Endothelial cell of hepatic sinusoid (primary cell): Measurements from ENCODE around the gene CNOT8.
"Not testable (repeated sequence)": the region's sequence is repeated elsewhere in the genome, so short reads cannot be mapped to it uniquely, and the experiment has no call there.

Source experiments
- in situ Hi-C: cut with HindIII; loops from 2 replicates; pipeline ENCODE4 v1.10.0; 2017; ENCODE audit warnings: low sequenced_read_pairs

Gene CNOT8

DNA sequence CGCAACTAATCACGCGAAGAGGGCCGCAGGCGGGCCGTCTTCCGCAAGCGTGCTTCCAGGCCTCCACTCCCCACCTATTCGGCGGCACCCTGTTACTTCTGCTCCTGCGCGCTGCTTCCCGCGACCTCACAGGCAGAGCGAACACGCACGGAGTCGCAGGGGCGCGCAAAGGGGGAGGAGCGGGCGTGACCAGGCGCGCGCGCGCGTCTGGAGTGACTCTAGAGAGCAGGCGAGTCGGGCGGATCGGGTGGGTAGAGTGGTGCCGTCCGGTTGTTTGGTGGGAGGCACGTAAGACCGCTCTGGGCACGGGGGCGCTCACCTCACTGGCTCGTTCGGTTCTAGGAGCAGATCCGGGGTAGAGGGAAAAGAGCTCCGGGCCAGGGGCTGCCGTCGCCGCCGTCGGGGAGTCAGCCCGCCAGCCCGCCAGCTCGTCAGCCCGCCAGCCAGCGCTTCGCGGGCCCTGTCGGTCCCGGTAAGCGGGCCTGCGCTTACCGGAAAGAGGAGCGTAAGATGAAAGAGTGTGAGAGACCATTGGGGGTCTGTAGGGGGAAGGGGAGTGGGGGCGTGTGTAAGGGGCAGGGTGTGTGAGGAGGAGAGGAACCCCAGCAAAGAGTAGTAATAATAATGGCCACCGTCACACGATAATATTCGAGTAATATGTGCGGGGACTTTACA is at the start of gene CNOT8:
TSS of gene CNOT8 (plus strand) at position 331 of the 675 bp plus-strand sequence. CDS start 4,652 bp downstream, outside the sequence.
- in situ Hi-C loops = no loop called here

DNA sequence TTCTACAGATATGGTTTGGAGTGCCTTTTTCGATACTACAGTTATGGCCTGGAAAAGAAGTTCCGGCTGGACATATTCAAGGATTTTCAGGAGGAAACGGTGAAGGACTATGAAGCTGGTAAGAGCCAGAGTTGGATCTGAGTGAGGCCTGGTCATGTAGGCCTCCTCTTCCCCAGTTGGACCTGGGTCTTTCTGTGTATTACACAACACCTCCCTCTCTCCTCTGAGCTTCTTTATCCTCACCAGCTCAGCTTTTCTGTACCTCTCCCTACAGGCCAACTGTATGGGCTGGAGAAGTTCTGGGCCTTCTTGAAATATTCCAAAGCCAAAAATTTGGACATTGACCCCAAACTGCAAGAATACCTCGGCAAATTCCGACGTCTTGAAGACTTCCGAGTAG is 47.2 kb upstream of the CNOT8 start:
- in situ Hi-C loops = no loop called here

DNA sequence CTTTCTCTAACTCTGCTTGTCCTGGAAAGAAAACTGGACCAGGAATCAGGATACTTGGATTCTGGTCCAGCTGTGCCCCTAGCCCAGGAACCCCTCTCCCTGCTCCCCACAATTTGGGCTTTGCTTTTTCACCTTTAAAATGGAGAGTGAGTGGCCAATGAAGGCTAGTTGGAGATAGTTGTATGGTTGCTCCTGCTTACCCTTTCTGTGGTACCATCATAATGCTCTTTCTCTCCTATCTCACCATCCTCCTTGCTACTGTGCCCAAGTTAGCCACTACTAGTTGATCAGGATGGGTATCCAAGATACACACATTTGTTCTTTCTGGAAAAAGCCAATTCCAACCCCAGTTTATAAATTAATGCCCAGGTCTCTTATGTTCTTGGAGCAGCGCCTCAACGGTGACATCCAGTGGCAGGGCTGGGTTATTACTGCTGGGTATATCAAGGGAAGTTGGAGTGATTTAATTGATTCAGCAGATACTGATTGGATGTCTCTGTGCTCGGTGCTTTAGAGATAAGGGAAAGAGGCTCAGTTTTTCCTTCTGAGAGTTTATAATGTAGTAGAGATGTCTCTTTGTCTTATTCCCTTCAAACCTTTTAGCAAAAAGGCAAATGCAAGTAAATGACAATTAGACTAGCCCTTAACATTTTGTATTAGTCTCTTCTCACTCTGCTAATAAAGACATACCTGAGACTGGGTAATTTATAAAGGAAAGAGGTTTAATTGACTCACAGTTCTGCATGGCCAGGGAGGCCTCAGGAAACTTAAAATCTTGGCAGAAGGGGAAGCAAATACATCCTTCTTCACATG is 46.6 kb upstream of the CNOT8 start:
- in situ Hi-C loops = no loop called here

DNA sequence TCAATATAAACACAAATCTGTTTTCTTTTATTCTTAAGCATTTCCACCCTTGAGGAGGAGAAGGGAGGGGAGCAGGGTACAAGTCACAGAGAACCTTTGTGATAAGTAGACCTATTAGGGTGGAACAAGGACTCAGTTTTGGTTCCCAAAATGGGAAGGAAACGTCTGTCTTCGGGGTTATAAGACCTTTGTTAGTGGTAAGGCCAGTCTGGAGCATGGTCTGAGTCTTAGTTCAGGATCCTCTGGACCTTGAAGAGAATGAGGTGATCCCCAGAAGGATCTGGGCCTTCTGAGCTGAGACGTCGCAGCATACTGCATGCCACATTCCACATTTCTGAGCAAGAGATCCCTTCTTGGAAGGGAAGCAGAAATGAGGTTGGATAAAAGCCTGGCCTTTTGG is 45.3 kb upstream of the CNOT8 start:
- in situ Hi-C loops = no loop called here

DNA sequence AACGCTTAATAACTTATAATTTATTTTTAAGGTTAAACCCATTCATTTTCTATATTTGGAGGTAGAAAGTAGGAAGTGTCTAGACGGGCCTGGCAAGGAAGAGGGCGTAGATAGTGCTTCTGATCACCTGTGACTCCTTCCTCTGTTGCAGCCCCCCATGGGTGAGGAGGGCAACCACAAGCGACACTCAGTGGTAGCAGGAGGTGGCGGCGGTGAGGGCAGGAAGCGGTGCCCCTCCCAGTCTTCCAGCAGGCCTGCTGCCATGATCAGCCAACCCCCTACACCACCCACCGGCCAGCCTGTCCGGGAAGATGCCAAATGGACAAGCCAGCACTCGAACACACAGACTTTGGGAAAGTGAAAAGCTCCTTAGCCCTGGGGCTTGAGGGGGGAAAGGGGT is 44.7 kb upstream of the CNOT8 start:
- in situ Hi-C loops = no loop called here

DNA sequence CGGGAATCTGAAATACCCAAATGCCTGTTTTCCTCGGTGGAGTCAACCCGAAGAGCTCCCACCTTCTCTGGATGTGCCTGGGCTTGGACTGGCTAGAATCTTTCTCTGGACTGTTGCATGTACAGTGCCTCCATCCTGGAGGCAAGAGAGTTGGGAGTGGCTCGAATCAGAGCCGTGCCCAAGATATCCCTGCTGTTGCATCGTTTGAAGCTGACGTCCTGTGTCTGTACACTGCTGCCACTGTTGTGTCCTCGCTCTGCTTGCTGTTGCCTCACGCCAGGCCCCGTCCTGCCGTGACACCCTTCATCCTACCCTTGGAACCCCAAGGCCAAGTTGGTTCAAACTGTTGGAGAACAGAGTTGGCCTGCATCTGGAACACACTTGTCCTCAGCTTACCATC is 43.4 kb upstream of the CNOT8 start:
- in situ Hi-C loops = no loop called here

DNA sequence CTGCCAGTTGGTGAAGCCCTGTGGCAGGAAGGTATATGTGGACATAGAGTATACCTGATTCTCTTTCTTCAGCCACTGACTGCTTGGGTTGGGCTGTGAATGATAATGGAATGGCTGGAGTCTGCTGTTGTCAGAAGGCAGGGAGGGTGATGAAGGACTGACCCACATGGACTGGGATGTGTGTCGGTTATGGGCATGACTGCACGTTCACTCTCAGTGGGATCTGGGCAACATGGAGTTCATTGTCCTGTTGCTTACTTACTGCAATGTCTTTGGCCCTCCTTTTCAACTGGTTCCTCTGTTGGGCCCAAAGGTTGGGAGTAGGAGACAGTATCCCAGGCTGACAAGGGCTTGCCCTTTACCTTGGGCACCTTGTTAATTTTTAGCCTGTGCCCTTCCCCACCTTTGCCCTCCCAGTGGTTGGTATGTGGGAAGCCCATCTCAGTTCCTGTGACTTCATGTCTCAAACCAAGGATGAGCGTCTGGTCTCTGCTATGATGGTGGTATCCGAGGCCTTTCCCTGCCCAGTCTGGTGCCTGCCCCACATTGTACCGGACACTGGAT is 42.7 kb upstream of the CNOT8 start:
- in situ Hi-C loops = no loop called here

DNA sequence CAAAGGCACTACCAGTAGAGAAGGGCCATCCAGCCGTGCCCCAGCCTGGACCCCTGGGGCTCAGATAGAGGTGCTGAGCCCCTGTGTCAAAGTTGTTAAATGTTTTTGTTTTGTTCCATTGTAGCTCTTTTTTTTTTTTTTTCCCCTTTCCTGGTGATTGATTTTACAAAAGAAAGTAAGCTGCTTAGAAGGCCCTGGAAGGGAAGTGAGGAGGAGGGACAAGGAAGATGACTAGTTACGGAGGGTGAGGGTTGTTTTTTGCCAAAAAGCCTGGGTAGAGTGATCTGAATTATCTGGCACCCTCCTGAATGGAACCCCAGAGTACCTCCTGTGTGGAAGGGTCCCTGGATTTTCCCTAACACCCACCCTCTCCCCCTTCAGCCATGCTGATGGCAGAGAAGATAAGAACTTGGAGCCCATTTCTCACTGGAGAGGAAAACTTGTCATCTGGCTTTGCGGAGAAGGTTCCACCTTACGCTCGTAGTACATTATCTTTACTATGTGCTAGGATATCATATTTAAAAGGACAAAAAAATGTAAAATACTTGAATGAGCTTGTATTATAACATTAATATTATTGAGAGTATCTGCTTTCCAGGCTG is 41.4 kb upstream of the CNOT8 start:
- in situ Hi-C loops = no loop called here

DNA sequence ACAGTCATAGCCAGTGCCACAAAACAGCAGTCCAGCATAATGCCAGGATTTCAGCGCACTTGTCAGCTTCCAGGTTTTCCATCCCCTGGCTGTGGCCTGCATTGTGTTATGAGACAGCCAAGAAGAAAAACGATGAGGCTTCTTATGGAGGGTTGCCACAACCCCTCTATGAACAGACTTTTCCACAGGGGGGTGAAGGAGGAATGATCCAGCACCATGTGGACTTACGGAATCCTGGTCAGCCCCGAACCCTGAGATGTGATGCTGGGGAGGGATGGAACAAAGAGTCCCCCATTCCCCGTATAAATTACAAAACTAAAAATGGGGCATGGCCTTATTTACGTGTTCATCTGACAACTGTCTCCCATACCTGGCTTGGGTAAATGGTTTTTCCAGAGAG is 40.6 kb upstream of the CNOT8 start:
- in situ Hi-C loops = no loop called here

DNA sequence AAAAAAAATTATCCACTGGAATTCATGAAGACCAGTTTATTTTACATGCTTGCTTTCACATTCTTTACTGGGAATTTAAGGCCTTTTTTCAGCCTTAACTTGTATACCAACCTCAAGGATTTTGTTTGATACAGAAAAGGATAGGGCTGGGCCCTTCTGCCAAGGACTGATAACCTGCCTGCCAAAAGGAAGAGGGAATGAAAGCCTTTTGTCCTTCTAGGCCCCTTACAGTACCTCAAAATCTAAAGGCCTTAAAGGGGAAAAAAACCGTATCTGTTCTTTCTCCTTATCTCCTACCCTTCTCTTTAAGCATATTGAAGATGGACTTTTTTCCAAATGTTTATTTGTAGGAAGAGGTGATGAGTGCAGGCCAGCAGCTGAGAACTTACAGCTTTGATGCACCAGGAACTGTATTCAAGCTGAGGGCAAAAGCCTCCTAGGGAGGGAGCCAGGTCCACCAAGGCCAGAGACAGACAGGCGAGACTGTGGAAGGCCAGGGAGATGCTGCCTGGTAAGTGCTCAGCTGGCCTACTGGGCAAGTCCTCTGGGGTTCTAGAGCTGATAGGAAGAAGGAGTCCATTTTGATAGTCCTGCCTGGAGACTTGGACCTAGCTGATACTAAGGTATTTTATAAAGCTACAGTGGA is 39.8 kb upstream of the CNOT8 start:
- in situ Hi-C loops = no loop called here

DNA sequence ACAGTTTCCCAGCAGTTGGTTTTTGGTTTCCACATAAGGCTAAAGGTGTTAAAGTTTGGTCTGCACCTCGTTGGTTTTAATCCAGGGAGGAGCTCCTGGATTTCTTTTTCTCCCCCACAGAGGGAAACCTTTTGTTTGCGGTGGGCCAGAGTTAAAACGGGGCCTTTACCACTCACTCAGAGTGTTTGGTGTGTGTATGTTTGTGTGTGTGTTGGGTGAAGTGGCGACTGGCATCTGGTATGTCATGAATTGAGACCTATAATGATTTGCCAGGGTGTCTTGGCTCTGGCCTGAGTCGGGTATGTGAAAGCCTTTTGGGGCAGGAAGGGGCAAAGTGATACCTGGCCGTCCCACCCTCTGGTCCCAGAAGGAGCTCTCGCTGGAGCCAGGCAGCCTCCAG is 38.9 kb upstream of the CNOT8 start:
- in situ Hi-C loops = no loop called here

DNA sequence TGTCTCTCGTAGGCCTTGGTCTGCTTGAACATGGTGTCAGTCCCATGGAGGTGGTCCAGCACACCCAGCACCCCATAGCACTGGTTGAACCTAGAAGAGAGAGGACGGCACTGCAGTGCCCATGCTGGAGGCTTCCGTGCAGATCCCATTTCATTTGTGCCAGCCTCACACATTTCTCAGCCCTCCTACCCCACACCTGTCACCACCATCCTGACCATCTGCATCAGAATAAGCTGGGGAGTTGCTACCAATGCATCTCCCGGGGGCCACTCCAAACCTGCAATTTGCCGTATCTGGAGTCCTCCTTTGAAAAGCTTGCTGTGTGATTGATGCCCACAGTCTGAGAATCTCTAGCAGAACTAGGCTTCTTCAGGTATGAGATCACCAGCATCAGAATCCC is 38.0 kb upstream of the CNOT8 start:
- in situ Hi-C loops = loop anchor here (5.0 kb wide), 1 partner anchor 62 kb away; no protein-coding TSS in a partner anchor

DNA sequence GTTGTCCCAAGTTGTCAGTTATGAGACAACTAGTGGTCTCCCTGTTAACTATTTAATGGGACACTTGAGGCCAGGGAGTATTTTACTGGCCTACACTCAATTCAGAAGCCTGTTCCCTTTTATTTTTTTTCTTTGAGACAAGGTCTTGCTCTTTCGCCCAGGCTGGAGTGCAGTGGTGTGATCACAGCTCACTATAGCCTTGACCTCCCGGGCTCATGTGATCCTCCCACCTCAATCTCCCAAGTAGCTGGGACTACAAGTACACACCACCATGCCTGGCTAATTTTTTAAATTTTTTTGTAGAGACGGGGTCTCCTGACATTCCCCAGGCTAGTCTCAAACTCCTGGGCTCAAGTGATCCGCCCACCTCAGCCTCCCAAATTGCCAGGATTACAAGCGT is 35.5 kb upstream of the CNOT8 start:
- in situ Hi-C loops = loop anchor here (5.0 kb wide), 1 partner anchor 59 kb away; no protein-coding TSS in a partner anchor

DNA sequence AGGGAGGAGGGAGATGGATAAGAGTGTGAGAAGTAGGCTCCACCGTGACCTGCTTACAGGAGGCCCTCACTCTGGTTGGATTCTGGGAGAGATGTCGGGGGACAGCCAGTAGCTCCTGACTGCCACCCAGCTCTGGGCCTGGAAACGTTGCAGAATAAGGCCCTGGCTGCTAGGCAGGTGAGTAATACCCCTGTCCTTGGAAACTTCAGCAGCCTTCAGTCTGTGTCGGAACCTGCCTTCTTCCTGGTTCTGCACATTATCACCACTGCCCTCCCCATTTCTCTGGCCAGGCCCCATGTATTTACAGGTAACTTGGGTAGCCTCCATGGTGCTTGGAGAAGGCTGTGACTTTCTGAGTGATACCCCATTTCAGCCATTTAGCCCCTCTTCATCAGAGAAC is 34.8 kb upstream of the CNOT8 start:
- in situ Hi-C loops = loop anchor here (5.0 kb wide), 1 partner anchor 59 kb away; no protein-coding TSS in a partner anchor

DNA sequence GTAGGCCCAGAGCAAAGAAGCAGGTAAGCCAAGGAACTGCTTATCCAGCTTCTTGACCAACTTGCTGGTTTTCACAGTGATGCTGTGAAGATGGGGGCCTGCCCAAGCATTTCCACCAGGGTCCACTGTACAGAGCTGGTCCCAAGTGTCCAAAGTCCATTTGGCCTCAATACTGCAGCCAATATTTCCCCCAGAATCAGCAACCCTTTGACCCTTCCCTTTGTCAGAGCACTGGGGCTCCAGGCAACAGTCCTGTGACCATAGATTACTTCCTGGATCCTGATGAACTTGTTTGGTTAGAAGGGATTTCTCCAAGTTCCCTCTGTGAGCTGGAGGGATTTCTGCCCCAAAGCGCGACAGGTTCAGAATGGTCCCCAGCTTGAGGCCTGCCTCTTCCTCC is 34.4 kb upstream of the CNOT8 start:
- in situ Hi-C loops = loop anchor here (5.0 kb wide), 1 partner anchor 58 kb away; no protein-coding TSS in a partner anchor

DNA sequence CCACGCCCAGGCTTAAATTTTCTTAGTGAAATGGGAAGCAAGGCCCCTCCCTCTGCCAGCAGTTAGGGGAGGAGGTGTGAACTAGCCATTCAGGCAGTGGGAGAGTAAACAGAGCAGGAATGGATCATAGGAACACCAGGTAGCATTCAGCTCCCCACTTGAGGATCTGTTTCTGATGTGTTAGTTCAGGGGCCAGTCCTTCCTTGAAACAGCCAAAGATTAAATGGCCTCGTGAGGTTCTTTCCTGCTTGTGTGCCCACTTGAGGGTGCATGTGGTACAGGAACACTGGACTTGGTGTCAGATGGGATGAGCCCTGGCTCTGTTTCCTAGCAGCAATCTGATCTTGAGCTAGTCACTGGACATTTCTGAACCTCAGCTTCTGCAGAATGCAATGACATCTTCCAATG is 29.2 kb upstream of the CNOT8 start:
- in situ Hi-C loops = no loop called here

DNA sequence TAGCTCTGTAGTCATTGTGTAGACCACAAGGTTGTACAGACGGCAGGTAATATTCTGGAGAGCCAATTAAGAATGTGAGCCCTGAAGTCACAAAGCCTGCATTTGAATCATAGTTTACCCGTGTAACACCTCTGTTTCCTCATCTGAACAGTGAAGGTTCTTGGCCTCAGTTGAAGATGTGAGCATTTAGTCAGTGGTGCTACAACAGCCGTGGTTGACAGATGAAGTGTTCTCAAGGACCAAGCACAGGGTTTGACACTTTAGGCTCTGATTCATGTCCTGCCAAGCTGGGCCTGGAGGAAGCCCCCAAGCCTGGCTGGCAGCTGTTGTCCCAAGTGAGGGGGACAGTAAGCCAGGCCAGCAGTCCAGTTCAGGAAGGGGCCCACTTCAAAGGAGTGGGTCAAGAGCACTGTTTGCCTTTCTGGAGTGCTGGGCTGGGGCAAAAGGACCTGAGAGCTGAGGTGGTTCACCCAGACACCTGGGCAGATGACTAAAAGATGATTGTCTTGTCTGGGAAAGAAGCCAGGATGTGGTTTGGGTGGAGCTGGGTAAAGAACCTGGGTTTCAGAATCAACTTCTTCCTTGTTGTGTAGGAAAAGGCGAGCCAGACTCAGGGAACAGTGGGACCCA is 28.7 kb upstream of the CNOT8 start:
- in situ Hi-C loops = no loop called here

DNA sequence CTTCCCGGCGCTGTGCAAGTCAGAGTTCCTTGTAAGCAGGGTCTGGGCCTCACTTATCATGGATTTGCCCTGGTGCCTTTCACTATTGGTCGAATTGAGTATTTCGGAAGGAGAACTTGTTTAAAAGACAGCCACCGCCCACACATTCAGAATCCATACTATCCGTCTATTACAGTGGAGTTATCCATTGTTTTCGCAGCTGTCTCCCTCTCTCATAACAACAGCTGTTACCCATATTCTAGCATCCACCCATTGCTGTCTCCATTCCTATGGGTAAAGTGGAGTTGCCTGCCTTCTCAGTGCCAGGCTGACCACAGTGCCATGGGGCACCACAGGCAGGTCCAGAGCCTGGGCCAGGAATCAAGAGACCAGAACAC is 28.2 kb upstream of the CNOT8 start:
- in situ Hi-C loops = no loop called here

DNA sequence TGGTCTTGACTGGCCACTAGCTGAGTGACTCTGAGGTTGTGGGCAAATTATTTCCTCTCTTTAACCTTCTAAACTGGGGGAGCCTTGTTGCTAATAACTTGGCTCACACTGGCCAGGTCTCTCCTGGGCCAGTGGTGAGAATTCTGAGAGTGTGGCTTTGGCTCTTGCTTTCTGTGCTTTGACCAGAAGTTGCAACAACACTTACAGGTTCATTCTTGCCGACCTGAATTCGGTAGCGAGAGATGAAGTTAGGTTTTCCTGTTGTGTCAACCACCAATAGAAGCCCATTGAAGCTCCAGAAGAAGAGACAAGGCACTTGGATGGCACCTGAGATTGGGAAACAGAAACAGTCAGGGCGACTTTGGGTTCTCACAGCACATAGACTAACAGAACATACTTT is 27.8 kb upstream of the CNOT8 start:
- in situ Hi-C loops = no loop called here

DNA sequence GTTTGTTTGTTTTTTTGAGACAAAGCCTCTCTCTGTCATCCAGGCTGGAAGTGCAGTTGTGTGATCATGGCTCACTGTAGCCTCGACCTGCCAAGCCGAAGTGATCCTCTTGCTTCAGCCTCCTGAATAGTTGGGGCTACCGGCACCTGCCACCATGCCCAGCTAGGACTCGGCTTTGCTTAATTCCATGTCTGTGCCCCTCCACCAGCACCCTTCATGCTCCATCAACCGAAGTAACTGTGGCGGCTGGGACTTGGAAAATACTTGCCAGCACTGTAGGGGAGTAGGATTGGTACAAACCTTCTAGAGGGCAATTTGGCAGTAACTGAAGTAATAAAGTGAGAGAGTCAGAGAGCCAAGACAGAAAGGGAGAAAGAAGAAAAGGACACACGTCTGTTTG is 27.0 kb upstream of the CNOT8 start:
- in situ Hi-C loops = no loop called here

DNA sequence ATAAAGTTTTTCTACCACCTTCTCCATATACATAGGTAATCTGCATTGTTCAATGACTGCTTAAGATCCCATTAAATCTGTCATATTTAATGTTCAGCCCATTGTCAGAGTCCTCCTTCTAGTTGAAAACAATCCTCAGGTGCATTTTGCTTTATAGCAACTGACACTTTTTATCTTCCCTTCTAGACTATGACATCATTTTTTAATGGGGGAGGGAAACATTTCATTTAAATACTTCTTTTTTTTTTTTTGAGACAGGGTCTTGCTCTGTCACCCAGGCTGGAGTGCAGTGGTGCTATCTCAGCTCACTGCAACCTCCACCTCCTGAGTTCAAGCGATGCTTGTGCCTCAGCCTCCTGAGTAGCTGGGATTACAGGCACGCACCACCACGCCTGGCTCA is 25.6 kb upstream of the CNOT8 start:
- in situ Hi-C loops = not testable (repeated sequence)
